ENCODE results near the gene SCN9A. TPM values are rescaled to one million over a fixed set of nuclear protein-coding genes. Genes with fewer than 3 reads are reported as not detected.
"Not testable (repeated sequence)": the region's sequence is repeated elsewhere in the genome, so short reads cannot be mapped to it uniquely, and the experiment has no call there.

The SCN9A gene
- total RNA-seq, 1 experiment from 2014 or later, result 3.4 TPM

DNA sequence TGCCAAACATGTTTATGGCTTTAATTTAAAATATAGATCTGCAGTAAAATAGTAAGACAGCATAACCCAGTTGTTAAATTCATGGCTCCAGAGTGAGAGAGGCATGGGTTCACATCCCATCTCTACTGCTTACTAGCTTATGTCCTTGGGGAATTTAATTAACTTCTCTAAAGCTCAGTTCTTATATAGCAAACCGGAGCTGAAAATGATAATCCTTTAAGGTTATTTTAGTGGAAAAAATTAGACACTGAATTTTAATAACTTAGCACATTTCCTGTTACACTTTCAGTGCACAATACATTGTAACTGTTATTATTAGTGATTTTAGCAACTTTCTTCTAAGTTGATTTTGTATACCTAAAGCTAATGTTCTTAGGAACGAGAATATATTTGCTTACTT lies 14.8 kb downstream of the SCN9A start:
- no peaks in the 10 kb centered on the region for H3K9me2 ChIP-seq (ENCODE audit: insufficient read depth)
- no peaks in the 10 kb centered on the region for H3F3A ChIP-seq (ENCODE audit: insufficient read depth, low read depth)
- no peak overlapping the region for H3K27ac ChIP-seq
- CTCF ChIA-PET, result interaction anchor here (0.6 to 0.7 kb wide), 3 partner anchors 58 to 1067 kb away, joined by 3 to 7 read pairs (median 4); no protein-coding TSS in a partner anchor
- TF ChIP-seq, protein P1, sequence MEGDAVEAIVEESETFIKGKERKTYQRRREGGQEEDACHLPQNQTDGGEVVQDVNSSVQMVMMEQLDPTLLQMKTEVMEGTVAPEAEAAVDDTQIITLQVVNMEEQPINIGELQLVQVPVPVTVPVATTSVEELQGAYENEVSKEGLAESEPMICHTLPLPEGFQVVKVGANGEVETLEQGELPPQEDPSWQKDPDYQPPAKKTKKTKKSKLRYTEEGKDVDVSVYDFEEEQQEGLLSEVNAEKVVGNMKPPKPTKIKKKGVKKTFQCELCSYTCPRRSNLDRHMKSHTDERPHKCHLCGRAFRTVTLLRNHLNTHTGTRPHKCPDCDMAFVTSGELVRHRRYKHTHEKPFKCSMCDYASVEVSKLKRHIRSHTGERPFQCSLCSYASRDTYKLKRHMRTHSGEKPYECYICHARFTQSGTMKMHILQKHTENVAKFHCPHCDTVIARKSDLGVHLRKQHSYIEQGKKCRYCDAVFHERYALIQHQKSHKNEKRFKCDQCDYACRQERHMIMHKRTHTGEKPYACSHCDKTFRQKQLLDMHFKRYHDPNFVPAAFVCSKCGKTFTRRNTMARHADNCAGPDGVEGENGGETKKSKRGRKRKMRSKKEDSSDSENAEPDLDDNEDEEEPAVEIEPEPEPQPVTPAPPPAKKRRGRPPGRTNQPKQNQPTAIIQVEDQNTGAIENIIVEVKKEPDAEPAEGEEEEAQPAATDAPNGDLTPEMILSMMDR (conservative IDR thresholded peaks at IDR 0.05), result no peak
- no peak for TF ChIP-seq EZH2 (IDR thresholded peaks at IDR 0.05; ENCODE audit: low read depth)
- no peak for DNase-seq
- no TSS peak for BruUV-seq (replicated peaks)
- no peaks in the 10 kb centered on the region for H4K20me1 ChIP-seq (ENCODE audit: insufficient read depth)
- no peak overlapping the region for H3K4me3 ChIP-seq
- H3K4me2 ChIP-seq, result no peak overlapping the region
- no peaks in the 10 kb centered on the region for H3K4me1 ChIP-seq (replicated peaks; ENCODE audit: insufficient read depth)
- no peaks in the 10 kb centered on the region for H3K79me2 ChIP-seq (ENCODE audit: low read depth)
- no peak overlapping the region for H2AFZ ChIP-seq
- no peaks in the 10 kb centered on the region for H3K27me3 ChIP-seq (ENCODE audit: insufficient read depth, low read depth)
- H3K9me3 ChIP-seq (ENCODE audit: insufficient read depth, low read depth), result no peaks in the 10 kb centered on the region
- POLR2A ChIA-PET (ENCODE audit: unreplicated experiment), result no interaction called here
- intact Hi-C loops (cut with micrococcal nuclease; ENCODE audit: unreplicated experiment), result loop anchor here (1.0 kb wide), 1 partner anchor 23 kb away; no protein-coding TSS in a partner anchor
- H3K36me3 ChIP-seq (ENCODE audit: low read depth), result no peaks in the 10 kb centered on the region

DNA sequence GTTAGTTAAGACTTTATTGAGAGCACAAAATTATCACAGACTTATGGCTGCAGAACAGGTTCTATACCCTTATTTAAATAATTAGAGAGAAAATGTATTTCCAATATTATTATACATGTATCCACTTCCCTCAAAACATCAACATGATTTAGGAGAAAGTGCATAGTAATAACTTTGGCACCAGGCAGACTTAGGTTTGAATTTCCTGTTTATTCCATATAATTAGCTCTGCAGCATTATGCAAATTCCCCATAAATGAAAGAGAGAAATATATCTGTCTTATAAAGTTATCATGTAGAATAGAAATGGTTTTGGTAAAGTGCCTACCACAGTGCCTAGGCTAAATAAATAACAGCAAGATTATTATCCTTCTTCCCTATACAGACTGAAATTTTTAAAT lies 15.3 kb downstream of the SCN9A start:
- Histone ChIP-seq H4K20me1 (ENCODE audit: insufficient read depth) (no peaks in the 10 kb centered on the region), H2AFZ (no peak overlapping the region), H3K4me1 (replicated peaks; ENCODE audit: insufficient read depth) (no peaks in the 10 kb centered on the region), H3K27me3 (ENCODE audit: insufficient read depth, low read depth) (no peaks in the 10 kb centered on the region), H3K4me3 (no peak overlapping the region), H3F3A (ENCODE audit: insufficient read depth, low read depth) (no peaks in the 10 kb centered on the region), H3K27ac (no peak overlapping the region), H3K79me2 (ENCODE audit: low read depth) (no peaks in the 10 kb centered on the region), H3K9me2 (ENCODE audit: insufficient read depth) (no peaks in the 10 kb centered on the region), H3K36me3 (ENCODE audit: low read depth) (no peaks in the 10 kb centered on the region), H3K4me2 (no peak overlapping the region), H3K9me3 (ENCODE audit: insufficient read depth, low read depth) (no peaks in the 10 kb centered on the region)
- BruUV-seq (replicated peaks), result no TSS peak
- ChIA-PET POLR2A (ENCODE audit: unreplicated experiment) (no interaction called here), CTCF (interaction anchor here (0.6 kb wide), 1 partner anchor 426 kb away, joined by 7 read pairs; no protein-coding TSS in a partner anchor)
- no peak for TF ChIP-seq EZH2 (IDR thresholded peaks at IDR 0.05; ENCODE audit: low read depth)
- TF ChIP-seq, protein P1 (conservative IDR thresholded peaks at IDR 0.05), result no peak
- no peak for DNase-seq
- intact Hi-C loops (cut with micrococcal nuclease; ENCODE audit: unreplicated experiment), result no loop called here

DNA sequence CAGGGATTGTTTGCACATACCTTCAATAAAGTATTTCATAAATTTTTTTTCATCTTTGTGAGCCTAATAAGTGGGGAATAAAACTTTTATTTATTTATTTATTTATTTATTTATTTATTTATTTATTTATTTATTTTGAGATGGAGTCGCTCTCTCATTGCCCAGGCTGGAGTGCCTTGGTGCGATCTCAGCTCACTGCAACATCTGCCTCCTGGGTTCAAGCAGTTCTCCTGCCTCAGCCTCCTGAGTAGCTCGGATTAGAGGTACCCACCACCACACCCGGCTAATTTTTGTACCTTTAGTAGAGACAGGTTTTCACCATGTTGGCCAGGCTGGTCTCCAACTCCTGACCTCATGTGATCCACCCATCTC lies 17.8 kb downstream of the SCN9A start:
- BruUV-seq (replicated peaks); H3K27ac ChIP-seq; H3K4me3 ChIP-seq; intact Hi-C loops (cut with micrococcal nuclease; ENCODE audit: unreplicated experiment); H3F3A ChIP-seq (ENCODE audit: insufficient read depth, low read depth); H3K27me3 ChIP-seq (ENCODE audit: insufficient read depth, low read depth); DNase-seq; POLR2A ChIA-PET (ENCODE audit: unreplicated experiment); H3K79me2 ChIP-seq (ENCODE audit: low read depth); H3K9me3 ChIP-seq (ENCODE audit: insufficient read depth, low read depth); H4K20me1 ChIP-seq (ENCODE audit: insufficient read depth); H3K4me1 ChIP-seq (replicated peaks; ENCODE audit: insufficient read depth); H3K36me3 ChIP-seq (ENCODE audit: low read depth); H3K9me2 ChIP-seq (ENCODE audit: insufficient read depth); H2AFZ ChIP-seq; H3K4me2 ChIP-seq: not testable (repeated sequence)
- CTCF ChIA-PET, result interaction anchor here (0.5 kb wide), 1 partner anchor 122 kb away, joined by 4 read pairs; no protein-coding TSS in a partner anchor

Measured in PC-9 (cell line).